ENCODE results near the gene SLC6A13.

GRCh38 chr12:234891-235415, 27.7 kb downstream of the SLC6A13 start:
- TF ChIP-seq POLR2A (IDR thresholded peaks at IDR 0.05) (no peak), CTCF (IDR thresholded peaks at IDR 0.05 in 4 of 5, conservative IDR thresholded peaks at IDR 0.05 in 1 of 5) (no peak)
